NCI-H446 treated with DMSO at 0.1 percent for 48 hours (cell line): Measurements from ENCODE around the gene SEPTIN6.

Experiments
- DNase-seq: peaks from one replicate; lab custom pipeline; 2025; lab: John Stamatoyannopoulos, UW

The SEPTIN6 gene

DNA sequence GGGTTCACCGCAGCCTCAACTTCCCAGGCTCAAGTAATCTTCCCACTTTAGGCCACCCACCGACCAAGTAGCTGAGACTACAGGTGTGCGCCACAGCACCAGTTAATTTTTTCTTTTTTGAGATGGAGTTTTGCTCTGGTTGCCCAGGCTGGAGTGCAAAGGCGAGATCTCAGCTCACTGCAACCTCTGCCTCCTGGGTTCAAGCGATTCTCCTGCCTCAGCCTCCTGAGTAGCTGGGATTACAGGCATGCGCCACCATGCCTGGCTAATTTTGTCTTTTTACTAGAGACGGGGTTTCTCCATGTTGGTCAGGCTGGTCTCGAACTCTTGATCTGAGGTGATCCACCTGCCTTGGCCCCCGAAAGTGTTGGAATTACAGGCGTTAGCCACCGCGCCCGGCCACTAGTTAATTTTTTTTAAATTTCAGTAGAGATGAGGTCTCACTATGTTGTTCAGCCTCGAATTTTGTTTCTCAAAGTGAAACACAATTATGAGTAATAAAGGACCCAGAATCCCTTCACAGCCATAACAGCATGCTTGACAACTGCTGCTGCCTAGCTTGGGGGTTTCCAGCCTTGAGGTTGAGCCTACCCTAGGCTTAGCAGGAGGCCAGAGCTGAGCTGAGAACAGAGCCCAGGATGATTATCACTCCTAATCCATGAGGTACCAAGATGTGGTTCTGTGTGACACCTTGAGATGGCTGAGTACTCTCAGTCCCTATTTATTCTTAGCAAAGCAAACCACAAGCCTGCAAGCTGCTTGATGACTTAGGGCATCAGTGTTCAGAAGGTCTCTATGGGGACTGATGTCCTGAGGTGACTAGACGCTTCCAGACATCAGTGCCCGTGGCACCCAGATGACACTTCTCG lies 45.2 kb downstream of the SEPTIN6 start:
- DNase-seq = no peak

DNA sequence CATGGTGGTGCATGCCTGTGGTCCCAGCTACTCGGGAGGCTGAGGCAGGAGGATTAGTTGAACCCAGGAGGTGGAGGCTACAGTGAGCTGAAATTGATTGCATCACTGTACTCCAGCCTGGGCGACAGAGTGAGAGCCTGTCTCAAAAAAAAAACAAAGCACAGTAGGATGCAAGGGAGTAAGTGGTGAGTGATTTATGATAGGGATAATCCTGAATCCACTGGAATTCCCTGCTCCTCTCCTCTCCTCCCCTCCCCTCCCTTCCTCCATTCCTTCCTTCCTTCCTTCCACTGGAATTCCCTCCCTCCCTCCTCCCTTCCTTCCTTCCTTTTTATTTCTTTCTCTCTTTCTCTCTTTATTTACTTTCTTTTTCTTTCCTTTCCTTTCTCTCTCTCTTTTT lies 45.9 kb downstream of the SEPTIN6 start:
- no peak for DNase-seq

DNA sequence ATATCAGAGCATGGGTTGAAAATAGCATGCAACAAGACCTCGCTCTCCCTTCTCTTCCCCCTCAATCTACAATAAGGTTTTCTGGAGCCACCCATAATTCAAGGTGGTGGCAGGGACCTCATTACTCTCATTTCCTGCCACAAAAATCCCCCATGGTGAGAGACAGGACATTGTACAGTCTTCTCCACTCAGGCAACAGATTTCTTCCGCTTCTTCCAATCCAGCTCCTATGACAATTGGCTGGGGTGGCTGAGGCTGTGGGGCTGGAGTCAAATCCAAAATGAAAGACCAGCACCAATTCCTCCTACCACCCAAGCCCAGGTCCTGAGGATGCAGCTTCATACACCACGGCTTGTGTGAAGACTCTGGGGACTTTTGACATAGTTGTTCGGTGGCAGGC lies 46.5 kb downstream of the SEPTIN6 start:
- no peak for DNase-seq

DNA sequence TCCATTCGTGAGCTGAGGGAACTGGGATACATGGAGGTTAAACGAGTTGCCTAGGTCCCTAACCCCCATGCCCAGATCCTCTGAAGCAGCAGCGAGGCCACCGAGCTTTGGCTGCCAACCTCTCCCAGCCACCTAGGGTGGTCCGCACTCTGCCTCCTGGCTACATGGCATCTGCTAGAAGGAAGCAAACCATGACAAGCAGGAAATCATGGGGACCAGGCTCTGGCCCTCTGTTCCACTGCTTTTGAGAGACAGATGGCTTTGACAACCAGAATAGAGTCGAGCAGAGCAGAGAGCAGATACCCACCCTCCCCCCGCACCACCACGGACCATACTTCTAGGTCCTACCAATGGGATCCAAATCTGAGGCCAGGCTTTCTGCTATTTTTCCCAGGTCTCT lies 49.3 kb downstream of the SEPTIN6 start:
- no peak for DNase-seq
